Inferior parietal cortex (tissue), 1 donor: Measurements from ENCODE around the gene DOC2B.
"Not testable (repeated sequence)": the region's sequence is repeated elsewhere in the genome, so short reads cannot be mapped to it uniquely, and the experiment has no call there.

Source experiments
- DNase-seq: peaks from one replicate; pipeline ENCODE4 v3.0.0-alpha.2; 2016; ENCODE audit errors: extremely low spot score

DOC2B gene

GRCh38 chr17:181245-182049 is at the start of gene DOC2B:
DOC2B (minus strand) TSS chr17:181650; CDS start chr17:181479, 171 bp downstream.
- no peak for DNase-seq

DNA sequence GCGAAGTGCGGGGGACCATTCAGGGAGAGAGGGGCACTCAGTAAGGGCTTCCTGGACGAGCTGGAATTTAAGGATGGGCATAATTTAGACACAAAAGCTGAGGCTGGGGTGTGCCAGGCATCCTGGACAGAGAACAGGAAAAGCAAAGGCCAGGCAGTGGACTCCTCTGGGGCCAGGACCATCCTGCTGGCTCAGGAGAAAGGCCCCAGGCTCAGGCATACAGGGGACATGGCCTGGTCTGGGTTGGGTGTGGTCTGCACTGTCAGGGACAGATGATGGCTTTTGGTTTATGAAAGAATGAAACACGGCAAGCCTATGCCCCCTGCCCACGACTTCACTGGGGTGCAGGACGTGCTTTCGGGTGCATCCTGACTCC is 48.9 kb upstream of the DOC2B start:
- no peak for DNase-seq

- no peak for DNase-seq
These were observed 48.4 kb upstream of the DOC2B start for GRCh38 chr17:229709-230394.

DNA sequence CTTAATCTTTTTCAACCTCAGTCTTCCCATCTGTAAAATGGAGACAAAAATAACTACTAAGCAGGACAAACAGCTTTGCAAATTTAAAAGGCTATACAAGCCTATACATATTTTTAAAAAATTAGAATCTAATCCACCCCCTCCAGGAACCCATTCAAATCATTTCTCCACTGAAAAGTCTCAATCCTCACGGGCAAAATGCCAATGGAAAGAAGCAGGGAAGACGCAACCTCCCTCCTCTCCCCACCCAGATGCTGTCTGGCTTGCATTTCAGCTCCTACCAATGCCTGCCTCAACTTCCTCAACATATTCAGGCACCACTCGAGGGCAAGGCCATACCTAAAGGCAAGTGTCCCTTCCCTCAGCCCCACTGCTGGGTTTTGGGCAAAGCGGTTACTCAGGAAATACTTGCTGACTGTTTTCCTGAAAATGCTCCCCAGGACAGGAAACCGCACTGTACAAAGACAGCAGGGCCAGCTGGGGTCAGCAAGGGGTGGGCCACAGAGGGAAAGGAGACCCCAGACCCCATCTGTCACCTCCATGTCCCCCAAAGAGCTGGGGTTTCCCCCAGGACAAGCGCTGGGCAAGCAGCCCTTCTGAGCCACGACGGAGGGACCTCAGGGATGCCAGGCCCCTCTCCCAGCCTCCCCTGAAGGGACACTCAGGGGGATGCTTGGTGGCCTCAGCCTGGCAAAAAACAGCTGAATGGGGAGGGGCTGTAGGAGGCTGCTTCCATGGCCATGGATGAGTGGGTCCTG is 47.7 kb upstream of the DOC2B start:
- no peak for DNase-seq

DNA sequence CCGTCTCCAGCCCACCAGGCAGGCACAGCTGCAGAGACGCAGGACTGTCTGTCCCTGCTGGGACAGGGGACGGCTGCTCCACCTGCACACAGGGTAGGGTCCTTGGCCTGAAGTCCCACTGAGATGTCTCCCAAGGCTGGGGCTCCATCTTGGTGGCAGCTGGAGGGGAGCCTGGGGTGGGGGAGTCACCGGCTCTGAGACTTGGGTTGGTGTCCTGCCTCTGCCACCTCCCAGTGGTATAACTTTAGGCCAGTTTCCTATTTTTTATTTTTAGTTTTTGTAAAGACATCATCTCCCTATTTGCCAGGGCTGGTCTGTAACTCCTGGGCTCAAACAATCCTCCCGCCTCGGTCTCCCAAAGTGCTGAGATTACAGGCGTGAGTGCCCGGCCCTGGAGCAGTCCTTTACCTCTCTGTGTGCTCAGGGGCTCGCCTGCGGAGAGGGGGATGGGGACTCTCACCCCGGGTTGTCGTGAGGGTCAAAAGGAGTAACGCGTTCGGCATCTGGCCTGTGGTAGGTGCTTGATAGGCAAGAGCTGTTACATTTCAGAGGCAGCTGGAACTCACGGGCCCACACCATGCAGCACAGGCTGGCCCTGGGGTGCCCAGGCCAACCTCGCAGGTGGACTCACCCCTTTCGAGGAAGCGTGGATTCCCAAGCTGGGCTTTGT is 46.6 kb upstream of the DOC2B start:
- no peak for DNase-seq

- peak; percentile 62 for DNase-seq
These were observed 45.9 kb upstream of the DOC2B start for GRCh38 chr17:227078-227945.

DNA sequence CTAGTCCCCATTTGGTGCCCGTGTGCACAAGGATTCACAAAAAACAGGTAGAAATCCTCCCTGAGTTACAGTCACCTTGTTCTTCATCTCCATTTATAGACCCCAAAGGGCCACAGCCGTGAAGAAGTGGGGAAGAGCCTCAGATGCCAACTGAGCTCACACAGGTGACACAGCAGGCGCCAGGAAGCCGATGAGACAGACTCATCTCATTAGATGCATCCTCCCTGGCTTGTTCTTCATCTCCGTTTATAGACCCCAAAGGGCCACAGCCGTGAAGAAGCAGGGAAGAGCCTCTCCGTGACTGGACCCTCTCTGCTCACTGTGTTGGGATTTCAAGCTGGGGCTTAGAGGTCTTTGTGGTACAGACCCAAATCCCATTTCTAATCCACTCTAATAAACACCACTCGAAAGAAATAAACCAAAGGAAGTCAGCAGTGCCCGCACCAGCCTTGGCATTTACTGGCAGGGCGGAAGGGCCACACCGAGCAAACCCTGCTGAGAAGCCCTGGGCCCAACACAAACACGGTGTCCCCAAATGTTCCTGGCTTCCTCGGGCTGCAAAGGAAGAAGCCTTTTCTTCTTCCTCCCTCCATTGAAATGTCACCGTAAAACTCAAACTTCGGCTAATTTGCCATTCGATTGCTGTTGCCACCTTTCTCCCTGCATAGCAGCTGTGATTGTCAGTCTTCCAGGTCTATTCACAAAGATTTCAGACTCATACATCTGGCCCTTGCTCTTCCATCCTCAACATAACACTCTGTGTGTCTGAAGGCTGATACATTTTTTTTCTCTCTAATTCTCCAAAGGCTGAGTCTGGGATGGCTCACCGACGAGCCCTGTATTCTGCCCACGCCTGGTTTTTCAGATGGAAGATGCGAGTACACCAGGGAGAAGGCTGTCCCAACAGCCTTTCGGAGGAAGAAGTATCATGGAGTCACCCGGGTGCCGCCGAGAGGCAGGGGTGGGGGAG is 44.9 kb upstream of the DOC2B start:
- peak; percentile 32 for DNase-seq

- DNase-seq = no peak
These were observed 44.1 kb upstream of the DOC2B start for GRCh38 chr17:225551-225950.

DNA sequence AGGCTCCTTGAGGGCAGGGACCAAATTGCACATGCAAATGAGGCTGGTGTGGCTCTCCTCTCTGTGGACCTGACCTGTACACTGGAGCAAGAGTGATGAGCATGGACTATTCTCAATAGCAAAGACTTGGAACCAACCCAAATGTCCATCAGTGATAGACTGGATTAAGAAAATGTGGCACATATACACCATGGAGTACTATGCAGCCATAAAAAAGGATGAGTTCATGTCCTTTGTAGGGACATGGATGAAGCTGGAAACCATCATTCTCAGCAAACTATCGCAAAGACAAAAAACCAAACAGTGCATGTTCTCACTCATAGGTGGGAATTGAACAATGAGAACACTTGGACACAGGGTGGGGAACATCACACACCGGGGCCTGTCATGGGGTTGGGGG is 43.1 kb upstream of the DOC2B start:
- not testable (repeated sequence) for DNase-seq

DNA sequence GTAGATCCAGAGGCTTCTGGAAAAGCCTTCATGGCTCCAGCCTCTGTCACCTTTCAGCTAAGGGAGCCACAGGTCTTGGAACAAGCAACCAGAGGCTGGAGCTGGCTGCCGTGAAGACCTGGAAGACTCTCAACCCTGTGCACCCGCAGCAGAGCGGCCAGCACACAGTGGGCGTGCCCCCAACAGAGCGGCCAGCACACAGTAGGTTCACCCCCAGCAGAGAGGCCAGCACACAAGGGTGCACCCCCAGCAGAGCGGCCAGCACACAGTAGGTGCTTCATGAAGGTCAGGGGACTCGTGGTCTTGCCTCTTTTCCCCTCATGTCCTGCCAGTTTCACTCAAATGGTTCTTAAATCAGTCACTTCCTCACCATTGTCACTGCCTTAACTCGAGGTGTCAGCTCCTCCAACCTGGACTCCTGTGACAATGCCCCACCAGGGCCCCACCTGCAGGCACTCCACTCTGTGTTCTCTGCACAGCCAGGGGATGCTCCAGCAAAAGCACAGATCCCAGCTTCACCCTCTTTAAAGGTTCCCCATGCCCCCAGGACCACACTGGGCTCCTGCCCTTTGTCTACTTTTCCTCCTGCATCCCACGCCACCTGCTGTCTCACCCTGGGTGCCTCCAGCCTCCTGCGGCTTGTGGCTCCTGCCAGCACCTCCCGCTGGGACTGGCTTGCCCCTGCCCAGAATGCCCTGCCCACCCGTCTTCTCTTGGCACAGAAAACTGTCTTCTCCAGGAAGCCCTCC is 42.4 kb upstream of the DOC2B start:
- DNase-seq = no peak

- DNase-seq = no peak
These were observed 40.7 kb upstream of the DOC2B start for GRCh38 chr17:222172-222571.

GRCh38 chr17:219696-220095 is 38.2 kb upstream of the DOC2B start:
- no peak for DNase-seq

GRCh38 chr17:218432-219110 is 37.1 kb upstream of the DOC2B start:
- DNase-seq = no peak

- DNase-seq = no peak
These were observed 35.2 kb upstream of the DOC2B start for GRCh38 chr17:216625-217024.

DNA sequence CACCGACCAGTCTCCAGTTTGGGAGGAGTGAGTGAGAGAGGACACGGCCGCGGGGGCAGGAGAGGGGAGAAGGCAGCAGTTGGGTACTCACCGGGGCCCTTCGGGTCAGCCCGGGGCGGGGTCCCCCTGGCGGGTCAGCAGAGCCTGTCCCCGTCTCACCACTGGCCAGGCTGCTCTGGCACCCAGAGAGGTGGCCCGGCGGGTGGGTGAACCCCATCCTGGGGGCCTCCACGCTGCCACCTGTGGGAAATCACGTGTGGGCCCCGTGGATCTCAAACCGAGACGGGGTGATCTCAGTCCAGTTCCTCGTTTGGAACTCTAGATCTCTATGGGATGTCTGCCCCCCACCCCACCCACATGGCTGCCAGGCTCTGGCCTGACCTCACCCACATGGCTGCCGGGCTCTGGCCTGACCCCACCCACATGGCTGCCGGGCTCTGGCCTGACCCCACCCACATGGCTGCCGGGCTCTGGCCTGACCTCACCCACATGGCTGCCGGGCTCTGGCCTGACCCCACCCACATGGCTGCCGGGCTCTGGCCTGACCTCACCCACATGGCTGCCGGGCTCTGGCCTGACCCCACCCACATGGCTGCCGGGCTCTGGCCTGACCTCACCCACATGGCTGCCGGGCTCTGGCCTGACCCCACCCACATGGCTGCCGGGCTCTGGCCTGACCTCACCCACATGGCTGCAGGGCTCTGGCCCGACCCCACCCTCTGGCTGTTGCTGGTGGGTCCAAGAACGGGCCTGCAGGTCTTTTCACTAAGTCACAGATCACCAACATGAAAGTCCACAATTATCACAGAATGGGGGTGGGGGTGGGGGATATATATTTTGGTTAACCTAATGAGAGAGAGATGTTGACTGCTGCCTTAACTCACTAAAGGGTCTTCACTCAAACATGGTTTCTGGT is 34.4 kb upstream of the DOC2B start:
- not testable (repeated sequence) for DNase-seq

GRCh38 chr17:214881-215331 is 33.5 kb upstream of the DOC2B start:
- DNase-seq = no peak
